K562 (cell line): ENCODE data around the gene PGP. TPM values are rescaled to one million over a fixed set of nuclear protein-coding genes. Genes with fewer than 3 reads are reported as not detected.

Source experiments
- CTBP1 ChIP-seq: fragments of 450-650 bp; IDR thresholded peaks from 2 replicates; pipeline ENCODE4 v1.6.1; 2016; ENCODE audit warnings: borderline replicate concordance
- DMBX1 ChIP-seq: fragments of 250-450 bp; sonication (Bioruptor Pico); IDR thresholded peaks from 2 replicates; pipeline ENCODE4 v1.8.0; 2022; ENCODE audit warnings: inconsistent platforms, mild to moderate bottlenecking, moderate library complexity, borderline replicate concordance
- IRF9 ChIP-seq: fragments of 450-650 bp; IDR thresholded peaks from 2 replicates; pipeline ENCODE4 v1.6.1; 2016; ENCODE audit warnings: missing biosample characterization, missing genetic modification characterization
- MBD2 ChIP-seq: sonication (generic); IDR thresholded peaks from 2 replicates; pipeline ENCODE4 v1.6.1; 2016; ENCODE audit warnings: low read depth, borderline replicate concordance
- NR4A1 ChIP-seq, 2 experiments: fragments of 250-450 bp in 1 of 2; fragments of 450-650 bp in 1 of 2; sonication (Bioruptor Pico) in 1 of 2; IDR thresholded peaks; 2 replicates each; pipeline versions ENCODE4 v1.4.0 to v1.6.1; 2016 to 2020; ENCODE audit warnings: mild to moderate bottlenecking in 2 of 2, missing compliant biosample characterization in 1 of 2, missing genetic modification characterization in 1 of 2, moderate library complexity in 1 of 2
- REST ChIP-seq, 2 experiments: fragments of 450-650 bp; formaldehyde crosslinking in 1 of 2; IDR thresholded peaks; 2 replicates each; pipeline versions ENCODE4 v1.4.0 to v1.6.1; 2014 to 2020; ENCODE audit warnings: mild to moderate bottlenecking in 2 of 2, borderline replicate concordance in 1 of 2, low read depth in 1 of 2
- ZNF318 ChIP-seq, 2 experiments: fragments of 450-650 bp; IDR thresholded peaks; 2 replicates each; pipeline ENCODE4 v1.6.1; 2016; ENCODE audit warnings: mild to moderate bottlenecking in 2 of 2, borderline replicate concordance in 1 of 2, low read depth in 1 of 2, moderate library complexity in 1 of 2
- polyA plus RNA-seq, 8 experiments: library from polyadenylated mRNA; depleted of rRNA in 4 of 8; stranded (reverse) in 5 of 8; unstranded in 3 of 8; fragments of >200 nt; fragmentation: Nextera tagmentation in 2 of 8; fragmentation: Illumina TruSeq in 1 of 8; extraction: Ambion mirVana in 2 of 8; extraction: Trizol in 1 of 8; gene quantifications; 2 replicates each; pipeline versions ENCODE4 v1.2.1 to v1.2.3, GENCODE V29; 2011 to 2014; ENCODE audit warnings: inconsistent platforms in 1 of 8, missing spikeins in 1 of 8
- total RNA-seq, 7 experiments: library from RNA; depleted of rRNA in 6 of 7; stranded (reverse); fragments of >200 nt in 6 of 7; fragmentation: Illumina TruSeq in 2 of 7; extraction: Trizol in 2 of 7; gene quantifications; 2 replicates each; pipeline versions ENCODE4 v1.2.1 to v1.2.3, GENCODE V29; 2011 to 2021; ENCODE audit warnings: low replicate concordance in 1 of 7

The PGP gene
- total and polyA plus RNA-seq, 9 of the 15 experiments (the other 6 are each of a cell fraction or from before 2014, with no cell fraction given): 1.1 to 57.6 (median 19.6) TPM

GRCh38 chr16:2205104-2205966, 9.3 kb downstream of the PGP start, which contains the start of gene MLST8 (continued):
- TF ChIP-seq REST (IDR thresholded peaks at IDR 0.05; ENCODE audit: borderline replicate concordance) (peak; percentile 99), REST (CRISPR knock-in tag; IDR thresholded peaks at IDR 0.05; ENCODE audit: low read depth) (peak; percentile 84; the same call in 1 of the 2 replicates), IRF9 (tag) (no peak), ZNF318 (IDR thresholded peaks at IDR 0.05; ENCODE audit: borderline replicate concordance in 1 of 2, low read depth in 1 of 2) (no peak), DMBX1 (CRISPR knock-in tag) (peak; percentile 46; the same call in 1 of the 2 replicates), MBD2 (peak; percentile 93), CTBP1 (peak; percentile 88), NR4A1 (CRISPR knock-in tag; IDR thresholded peaks at IDR 0.05) (no peak), NR4A1 (tag; IDR thresholded peaks at IDR 0.05) (no peak)
